Middle frontal gyrus (tissue), 1 donor: Measurements from ENCODE around the gene CMTM4.
"Not testable (repeated sequence)": the region's sequence is repeated elsewhere in the genome, so short reads cannot be mapped to it uniquely, and the experiment has no call there.

Experiments
- DNase-seq: peaks from one replicate; pipeline ENCODE4 v3.0.0-alpha.2; 2015; ENCODE audit warnings: low spot score; ENCODE audit errors: extremely low spot score

The CMTM4 gene

GRCh38 chr16:66705790-66706505 lies 9.4 kb upstream of the CMTM4 start:
- DNase-seq: no peak

- no peak for DNase-seq
Observed at GRCh38 chr16:66703406-66704215, 7.1 kb upstream of the CMTM4 start.

- DNase-seq: no peak
Observed at GRCh38 chr16:66701516-66701915, 5.0 kb upstream of the CMTM4 start.

GRCh38 chr16:66701026-66701425 lies 4.5 kb upstream of the CMTM4 start:
- no peak for DNase-seq

- DNase-seq: no peak
Observed at GRCh38 chr16:66699898-66700297, 3.4 kb upstream of the CMTM4 start.

GRCh38 chr16:66698046-66698445 lies 1.5 kb upstream of the CMTM4 start:
- no peak for DNase-seq

- DNase-seq: no peak
Observed at GRCh38 chr16:66695935-66696668, 441 bp downstream of the CMTM4 start.

GRCh38 chr16:66695471-66695934 lies 1.0 kb downstream of the CMTM4 start:
- DNase-seq: no peak

- DNase-seq: no peak
Observed at GRCh38 chr16:66693149-66693548, 3.4 kb downstream of the CMTM4 start.

GRCh38 chr16:66692341-66692740 lies 4.2 kb downstream of the CMTM4 start:
- no peak for DNase-seq

- DNase-seq: no peak
Observed at GRCh38 chr16:66691234-66691633, 5.3 kb downstream of the CMTM4 start.

GRCh38 chr16:66690106-66690847 lies 6.3 kb downstream of the CMTM4 start:
- DNase-seq: no peak

GRCh38 chr16:66689282-66689681 lies 7.3 kb downstream of the CMTM4 start:
- no peak for DNase-seq

- DNase-seq: no peak
Observed at GRCh38 chr16:66687906-66688625, 8.5 kb downstream of the CMTM4 start.

GRCh38 chr16:66685501-66686115 lies 10.9 kb downstream of the CMTM4 start:
- not testable (repeated sequence) for DNase-seq

GRCh38 chr16:66682271-66682670 lies 14.3 kb downstream of the CMTM4 start:
- DNase-seq: no peak

GRCh38 chr16:66681676-66682075 lies 14.9 kb downstream of the CMTM4 start:
- no peak for DNase-seq

- DNase-seq: no peak
Observed at GRCh38 chr16:66678337-66678736, 18.2 kb downstream of the CMTM4 start.

- no peak for DNase-seq
Observed at GRCh38 chr16:66677836-66678235, 18.7 kb downstream of the CMTM4 start.

- no peak for DNase-seq
Observed at GRCh38 chr16:66677179-66677578, 19.4 kb downstream of the CMTM4 start.
